Fibroblast of skin of left quadriceps (primary cell): ENCODE measurements around the gene NOP16.
"Not testable (repeated sequence)": the region's sequence is repeated elsewhere in the genome, so short reads cannot be mapped to it uniquely, and the experiment has no call there.

Source experiments
- DNase-seq, 2 experiments: peaks; one replicate each; pipeline ENCODE4 v3.0.0-alpha.2; 2013; ENCODE audit warnings: low read depth in 2 of 2

The NOP16 gene

GRCh38 chr5:176409765-176410164 is 21.4 kb upstream of the NOP16 start:
- no peak for DNase-seq

GRCh38 chr5:176408590-176408989 is 20.2 kb upstream of the NOP16 start:
- DNase-seq: no peak

- not testable (repeated sequence) for DNase-seq
These were observed 19.8 kb upstream of the NOP16 start for GRCh38 chr5:176408252-176408573.

GRCh38 chr5:176407456-176408251 is 19.3 kb upstream of the NOP16 start:
- DNase-seq: no peak

GRCh38 chr5:176406436-176407052 is 18.1 kb upstream of the NOP16 start:
- DNase-seq: no peak

- DNase-seq: no peak
These were observed 17.4 kb upstream of the NOP16 start for GRCh38 chr5:176405656-176406435.

- DNase-seq: no peak
These were observed 13.1 kb upstream of the NOP16 start for GRCh38 chr5:176401281-176402205.

- no peak for DNase-seq
These were observed 12.2 kb upstream of the NOP16 start for GRCh38 chr5:176400382-176401156.

- DNase-seq: no peak
These were observed 9.5 kb upstream of the NOP16 start for GRCh38 chr5:176397736-176398420.

- no peak for DNase-seq
These were observed 7.9 kb upstream of the NOP16 start for GRCh38 chr5:176396330-176396729.

GRCh38 chr5:176394881-176395675 is 6.7 kb upstream of the NOP16 start:
- DNase-seq: no peak

GRCh38 chr5:176394096-176394495 is 5.7 kb upstream of the NOP16 start:
- DNase-seq: no peak

GRCh38 chr5:176392526-176392925 is 4.1 kb upstream of the NOP16 start:
- DNase-seq: no peak

GRCh38 chr5:176391999-176392398 is 3.6 kb upstream of the NOP16 start:
- DNase-seq: no peak

GRCh38 chr5:176391479-176391878 is 3.1 kb upstream of the NOP16 start:
- no peak for DNase-seq

GRCh38 chr5:176389135-176390123 is 1.0 kb upstream of the NOP16 start:
- no peak for DNase-seq

- DNase-seq: no peak
These were observed 375 bp downstream of the NOP16 start for GRCh38 chr5:176388003-176388443.

- no peak for DNase-seq
These were observed 943 bp downstream of the NOP16 start for GRCh38 chr5:176387384-176387925.
